Measurements from ENCODE around the gene CTDP1.

DNA sequence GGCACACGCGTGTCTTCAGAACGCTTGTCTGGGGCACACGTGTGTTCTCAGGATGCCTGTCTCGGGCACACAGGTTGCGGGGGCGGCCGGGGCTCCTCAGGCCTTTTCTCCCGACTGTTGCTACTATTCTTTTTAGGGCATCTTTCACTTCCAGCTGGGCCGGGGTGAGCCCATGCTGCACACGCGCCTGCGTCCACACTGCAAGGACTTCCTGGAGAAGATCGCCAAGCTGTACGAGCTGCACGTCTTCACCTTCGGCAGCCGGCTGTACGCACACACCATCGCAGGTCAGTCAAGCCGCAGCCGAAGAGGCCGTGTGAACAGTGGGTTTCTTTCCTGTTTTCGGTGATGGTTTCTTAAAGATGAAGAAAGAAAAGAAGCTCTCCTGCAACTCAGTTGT lies 25.0 kb downstream of the CTDP1 start:
- TF ChIP-seq, protein P1, sequence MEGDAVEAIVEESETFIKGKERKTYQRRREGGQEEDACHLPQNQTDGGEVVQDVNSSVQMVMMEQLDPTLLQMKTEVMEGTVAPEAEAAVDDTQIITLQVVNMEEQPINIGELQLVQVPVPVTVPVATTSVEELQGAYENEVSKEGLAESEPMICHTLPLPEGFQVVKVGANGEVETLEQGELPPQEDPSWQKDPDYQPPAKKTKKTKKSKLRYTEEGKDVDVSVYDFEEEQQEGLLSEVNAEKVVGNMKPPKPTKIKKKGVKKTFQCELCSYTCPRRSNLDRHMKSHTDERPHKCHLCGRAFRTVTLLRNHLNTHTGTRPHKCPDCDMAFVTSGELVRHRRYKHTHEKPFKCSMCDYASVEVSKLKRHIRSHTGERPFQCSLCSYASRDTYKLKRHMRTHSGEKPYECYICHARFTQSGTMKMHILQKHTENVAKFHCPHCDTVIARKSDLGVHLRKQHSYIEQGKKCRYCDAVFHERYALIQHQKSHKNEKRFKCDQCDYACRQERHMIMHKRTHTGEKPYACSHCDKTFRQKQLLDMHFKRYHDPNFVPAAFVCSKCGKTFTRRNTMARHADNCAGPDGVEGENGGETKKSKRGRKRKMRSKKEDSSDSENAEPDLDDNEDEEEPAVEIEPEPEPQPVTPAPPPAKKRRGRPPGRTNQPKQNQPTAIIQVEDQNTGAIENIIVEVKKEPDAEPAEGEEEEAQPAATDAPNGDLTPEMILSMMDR (IDR thresholded peaks at IDR 0.05): no peak
- TF ChIP-seq POLR2A (IDR thresholded peaks at IDR 0.05): no peak

Measured in body of pancreas (tissue), 4 donors.